Pancreas (tissue), 10 donors: ENCODE data around the gene BEST4. TPM values are rescaled to one million over a fixed set of nuclear protein-coding genes. Genes with fewer than 3 reads are reported as not detected.
"Not testable (repeated sequence)": the region's sequence is repeated elsewhere in the genome, so short reads cannot be mapped to it uniquely, and the experiment has no call there.

Source experiments
- ATAC-seq, 4 donors: fragments of 200-7000 bp; cut with Tn5 transposase; one replicate each; pipeline versions ENCODE4 v1.8.0 to v1.9.1; 2020; ENCODE audit warnings: mild to moderate bottlenecking in 4 of 4, moderate library complexity in 4 of 4
- DNase-seq, 6 donors: peaks; one replicate each; pipeline ENCODE4 v3.0.0-alpha.2; 2020
- FAIRE-seq: peaks from 2 replicates; lab custom pipeline; 2012; peaks lifted over from hg19 to GRCh38; lab: Jason Lieb, UNC
- H3K27ac ChIP-seq, 4 donors: fragments of 200-600 bp; sonication (generic); 1 replicate in 3 of 4; 2 replicates in 1 of 4; pipeline versions ENCODE4 v1.5.0 to v1.8.0; 2020
- H3K27me3 ChIP-seq, 4 donors: fragments of 200-600 bp; one replicate each; pipeline ENCODE4 v1.8.0; 2021
- H3K36me3 ChIP-seq, 3 donors: fragments of 200-600 bp; sonication (generic) in 1 of 3; one replicate each; pipeline versions ENCODE4 v1.5.0 to v1.8.0; 2020 to 2021
- H3K4me1 ChIP-seq, 3 donors: fragments of 200-600 bp; one replicate each; pipeline ENCODE4 v1.8.0; 2021
- H3K4me3 ChIP-seq, 4 donors: fragments of 200-600 bp; sonication (generic) in 2 of 4; one replicate each; pipeline versions ENCODE4 v1.5.0 to v1.8.0; 2020 to 2021
- H3K9me3 ChIP-seq, 4 donors: fragments of 200-600 bp; one replicate each; pipeline ENCODE4 v1.8.0; 2021
- WGBS, 2 donors: extraction: QIAGEN DNeasy Blood & Tissue Kit; methylation state at CpG; one replicate each; pipeline ENCODE4 v1.1.7; 2013; 5-methylcytosine and 5-hydroxymethylcytosine counted together
- intact Hi-C, 3 donors: fragments of 100-400 bp; cut with DNase I; formaldehyde crosslinking; loops; one replicate each; pipeline versions ENCODE4 v1.11.1 to v1.14.2; 2022
- polyA plus RNA-seq, 2 donors: library from polyadenylated mRNA; stranded (reverse); fragments of 200-250 nt; gene quantifications; one replicate each; pipeline ENCODE4 v1.2.3, GENCODE V29; 2013
- total RNA-seq, 6 donors: library from RNA; stranded (reverse); fragmentation: NEBNext Ultra II Directional in 4 of 6; extraction: Animal tissue kit (Norgen Biotek cat#: 25700) in 4 of 6; gene quantifications; one replicate each; pipeline versions ENCODE4 v1.2.1 to v1.2.4, GENCODE V29; 2021 to 2023
- TF ChIP-seq, protein P1 (sequence below), 4 donors: fragments of 200-600 bp; sonication (generic) in 3 of 4; IDR thresholded peaks; one replicate each; pipeline versions ENCODE4 v1.5.0 to v1.8.0; 2021; ENCODE audit warnings: antibody characterized with exemption in 4 of 4
- donor health status: healthy with polysubstance abuse.
- donor health status: DM: no; HTN: no; CAD: no; lungs with moderate emphysema.
- donor health status: DM: no; HTN: no; CAD: no.
- donor health status: control.
- donor health status: control.
- donor health status: Bipolar disorder and iron deficiency.
- donor health status: DM: yes; HTN: yes; CAD: no.
- donor health status: DM: no; HTN: no; CAD: no.
- donor health status: DM: no; HTN: no; CAD: no.
- donor health status: DM: yes; HTN: yes; CAD: no.

Gene BEST4
- total and polyA plus RNA-seq, 8 donors: 0.12 to 0.68 (median 0.36) TPM

DNA sequence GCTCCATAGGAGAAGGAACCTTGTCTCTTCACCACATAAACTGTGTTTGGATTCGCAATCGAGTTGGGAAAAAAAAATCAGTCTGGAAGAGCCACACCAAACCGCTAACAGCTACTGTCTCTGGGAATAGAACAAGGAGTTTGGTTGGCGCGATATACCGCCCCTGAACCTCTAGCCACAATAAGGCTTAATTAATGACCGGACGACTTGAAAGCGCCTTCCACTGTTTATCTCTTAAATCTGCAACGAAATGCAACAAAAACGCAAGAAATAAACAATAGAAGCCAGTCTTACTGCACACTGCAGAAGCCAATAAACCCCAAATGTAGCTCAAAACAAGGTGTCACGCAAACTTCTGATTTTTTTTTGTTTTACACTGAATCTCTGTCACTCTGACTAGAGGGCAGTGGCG, 31.2 kb upstream of the BEST4 start:
- FAIRE-seq: no peak

DNA sequence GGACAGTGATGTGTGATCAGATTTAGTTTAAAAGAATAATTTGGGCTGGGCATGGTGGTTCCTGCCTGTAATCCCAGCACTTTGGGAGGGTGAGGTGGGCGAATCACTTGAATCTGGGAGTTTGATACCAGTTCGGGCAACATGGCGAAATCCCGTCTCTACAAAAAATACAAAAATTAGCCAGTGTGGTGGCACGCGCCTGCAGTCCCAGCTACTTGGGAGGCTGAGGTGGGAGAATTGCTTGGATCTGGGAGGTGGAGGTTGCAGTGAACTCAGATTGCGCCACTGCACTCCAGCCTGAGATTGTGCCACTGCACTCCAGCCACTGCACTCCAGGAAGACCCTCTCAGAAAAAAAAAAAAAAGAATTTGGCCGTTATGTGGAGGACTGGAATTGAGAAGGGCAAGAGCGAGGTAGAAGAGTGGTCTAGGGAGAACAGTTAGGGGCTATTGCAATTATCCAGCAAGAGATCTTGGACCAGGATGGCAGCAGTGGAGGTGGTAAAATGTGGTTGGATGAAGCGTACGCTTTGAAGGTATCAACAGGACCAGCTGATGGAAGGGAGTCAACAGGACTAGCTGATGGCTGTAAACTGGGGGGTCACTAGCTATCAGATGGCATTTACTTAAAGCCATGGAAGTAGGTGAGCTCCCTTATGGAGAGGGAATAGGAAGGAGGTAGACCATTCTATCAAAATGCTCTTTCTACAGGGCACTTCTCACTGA, 30.0 kb upstream of the BEST4 start:
- FAIRE-seq (no peak), ATAC-seq (no peak)

More for the DNA sequence above, 31.2 kb upstream of the BEST4 start:
- WGBS, 2 donors: 0% methylated on average over 13 of the region's 13 CpGs
- no peaks in the 10 kb centered on the region for H3K36me3 ChIP-seq
- peak overlapping the region; percentile 89 to 99 (median 96) for H3K27ac ChIP-seq
- H3K4me3 ChIP-seq: peak overlapping the region in 2 of 4 donors; percentile 48 to 62
- intact Hi-C loops: no loop called here
- peaks cover 0 to 7% (median 0%) of the 10 kb centered on the region in 3 donors for H3K4me1 ChIP-seq
- DNase-seq (peak in 2 of 6 donors; percentile 6 to 16), ATAC-seq (peak; percentile 2 to 39 (median 14))
- H3K9me3 ChIP-seq: no peaks in the 10 kb centered on the region
- TF ChIP-seq, protein P1, sequence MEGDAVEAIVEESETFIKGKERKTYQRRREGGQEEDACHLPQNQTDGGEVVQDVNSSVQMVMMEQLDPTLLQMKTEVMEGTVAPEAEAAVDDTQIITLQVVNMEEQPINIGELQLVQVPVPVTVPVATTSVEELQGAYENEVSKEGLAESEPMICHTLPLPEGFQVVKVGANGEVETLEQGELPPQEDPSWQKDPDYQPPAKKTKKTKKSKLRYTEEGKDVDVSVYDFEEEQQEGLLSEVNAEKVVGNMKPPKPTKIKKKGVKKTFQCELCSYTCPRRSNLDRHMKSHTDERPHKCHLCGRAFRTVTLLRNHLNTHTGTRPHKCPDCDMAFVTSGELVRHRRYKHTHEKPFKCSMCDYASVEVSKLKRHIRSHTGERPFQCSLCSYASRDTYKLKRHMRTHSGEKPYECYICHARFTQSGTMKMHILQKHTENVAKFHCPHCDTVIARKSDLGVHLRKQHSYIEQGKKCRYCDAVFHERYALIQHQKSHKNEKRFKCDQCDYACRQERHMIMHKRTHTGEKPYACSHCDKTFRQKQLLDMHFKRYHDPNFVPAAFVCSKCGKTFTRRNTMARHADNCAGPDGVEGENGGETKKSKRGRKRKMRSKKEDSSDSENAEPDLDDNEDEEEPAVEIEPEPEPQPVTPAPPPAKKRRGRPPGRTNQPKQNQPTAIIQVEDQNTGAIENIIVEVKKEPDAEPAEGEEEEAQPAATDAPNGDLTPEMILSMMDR (IDR thresholded peaks at IDR 0.05): no peak
- no peaks in the 10 kb centered on the region for H3K27me3 ChIP-seq

DNA sequence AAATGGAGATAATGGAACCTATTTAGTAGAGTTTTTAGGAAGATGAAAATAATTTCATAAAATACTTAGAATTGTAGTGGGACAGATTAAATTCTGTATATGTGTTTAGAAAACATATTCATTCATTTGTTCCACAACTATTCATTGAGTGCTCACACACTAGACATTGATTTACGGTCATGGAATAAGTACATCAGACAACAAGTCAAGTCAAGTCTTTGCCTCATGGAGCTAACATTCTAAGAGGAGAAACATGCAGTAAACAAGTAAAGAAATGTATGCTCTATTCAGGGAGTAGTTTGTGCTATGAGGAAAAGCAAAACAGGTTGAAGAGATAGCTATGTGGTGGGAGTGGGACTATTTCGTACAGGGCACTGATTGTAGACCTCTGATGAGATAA, 29.3 kb upstream of the BEST4 start:
- FAIRE-seq (no peak), DNase-seq (no peak), ATAC-seq (no peak)
- 79 to 81% methylated on average over 2 of the region's 2 CpGs for WGBS, 2 donors
- TF ChIP-seq, protein P1 (IDR thresholded peaks at IDR 0.05): no peak
- intact Hi-C loops: no loop called here
- peaks cover 0 to 12% (median 0%) of the 10 kb centered on the region in 3 donors for H3K4me1 ChIP-seq
- H3K27ac ChIP-seq: no peak overlapping the region
- no peaks in the 10 kb centered on the region for H3K36me3 ChIP-seq
- H3K9me3 ChIP-seq: no peaks in the 10 kb centered on the region
- no peak overlapping the region for H3K4me3 ChIP-seq
- H3K27me3 ChIP-seq: no peaks in the 10 kb centered on the region

More for the DNA sequence above, 30.0 kb upstream of the BEST4 start:
- Histone ChIP-seq H3K27me3 (no peaks in the 10 kb centered on the region), H3K4me1 (peaks cover 0 to 12% (median 0%) of the 10 kb centered on the region in 3 donors), H3K36me3 (no peaks in the 10 kb centered on the region), H3K27ac (no peak overlapping the region), H3K4me3 (no peak overlapping the region), H3K9me3 (no peaks in the 10 kb centered on the region)
- peak in 4 of 6 donors; percentile 6 to 14 (median 11) for DNase-seq
- TF ChIP-seq, protein P1 (IDR thresholded peaks at IDR 0.05): no peak
- intact Hi-C loops: no loop called here
- 89 to 96% methylated on average over 11 of the region's 11 CpGs for WGBS, 2 donors

DNA sequence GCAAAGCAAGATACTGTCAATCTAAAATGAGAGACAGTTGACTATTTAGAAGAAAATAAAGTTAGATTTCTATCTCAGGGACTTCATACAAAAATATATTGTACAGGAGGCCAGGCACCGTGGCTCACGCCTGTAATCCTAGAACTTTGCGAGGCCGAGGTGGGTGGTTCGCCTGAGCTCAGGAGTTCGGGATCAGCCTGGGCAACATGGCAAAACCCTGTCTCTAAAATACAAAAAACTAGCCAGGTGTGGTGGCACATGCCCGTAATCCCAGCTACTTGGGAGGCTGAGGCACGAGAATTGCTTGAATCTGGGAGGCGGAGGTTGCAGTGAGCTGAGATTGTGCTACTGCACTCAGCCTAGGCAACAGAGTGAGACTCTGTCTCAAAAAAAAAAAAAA, 28.0 kb upstream of the BEST4 start:
- H3K27ac ChIP-seq, ATAC-seq, FAIRE-seq, H3K9me3 ChIP-seq, H3K36me3 ChIP-seq, H3K4me3 ChIP-seq, H3K27me3 ChIP-seq, intact Hi-C loops: not testable (repeated sequence)
- peaks cover 0 to 12% (median 0%) of the 10 kb centered on the region in 3 donors for H3K4me1 ChIP-seq
- WGBS, 2 donors: 83 to 94% methylated on average over 9 of the region's 9 CpGs
- DNase-seq: peak in 2 of 6 donors; percentile 5 to 9

DNA sequence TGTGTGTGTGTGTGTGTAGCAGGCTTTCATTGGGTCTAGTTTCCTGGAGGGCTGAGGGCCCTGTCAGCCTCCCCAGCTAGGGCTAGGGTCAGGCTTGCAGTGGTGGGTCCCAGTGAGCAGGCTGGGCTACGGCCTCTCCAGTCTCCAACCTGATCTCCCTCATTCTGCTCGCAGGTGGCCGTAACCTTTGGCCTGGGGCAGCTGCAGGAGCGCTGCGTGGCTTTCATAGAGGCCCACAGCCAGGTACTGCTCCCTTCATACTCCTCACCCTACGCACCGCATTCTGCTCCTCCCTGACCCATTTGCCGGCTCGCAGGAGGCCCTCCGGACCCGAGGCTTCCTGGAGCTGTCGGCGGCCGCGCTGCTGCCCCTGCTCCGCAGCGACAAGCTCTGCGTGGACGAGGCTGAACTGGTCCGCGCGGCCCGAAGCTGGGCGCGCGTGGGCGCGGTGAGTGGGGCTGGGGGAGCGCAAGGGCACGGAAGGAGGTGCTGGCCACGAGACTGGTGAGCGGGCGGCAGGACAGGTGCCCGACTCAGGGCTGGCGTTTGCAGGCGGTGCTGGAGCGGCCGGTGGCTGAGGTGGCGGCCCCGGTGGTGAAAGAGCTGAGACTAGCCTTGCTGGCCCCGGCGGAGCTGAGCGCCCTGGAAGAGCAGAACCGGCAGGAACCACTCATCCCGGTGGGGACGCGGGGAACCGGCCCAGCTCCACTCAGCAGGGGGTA, 25.0 kb upstream of the BEST4 start:
- no peak for FAIRE-seq
- 47 to 51% methylated on average over 48 of the region's 48 CpGs for WGBS, 2 donors
- H3K4me1 ChIP-seq: peaks cover 22 to 41% (median 25%) of the 10 kb centered on the region in 3 donors

More for the DNA sequence above, 25.0 kb upstream of the BEST4 start:
- DNase-seq: peak; percentile 30 to 81 (median 56)
- H3K27me3 ChIP-seq: no peaks in the 10 kb centered on the region
- TF ChIP-seq, protein P1 (IDR thresholded peaks at IDR 0.05): no peak
- H3K4me3 ChIP-seq: peak overlapping the region; percentile 23 to 52 (median 42)
- ATAC-seq: peak; percentile 16 to 39 (median 25)
- peak overlapping the region in 3 of 4 donors; percentile 40 to 83 (median 77) for H3K27ac ChIP-seq
- intact Hi-C loops: no loop called here
- H3K9me3 ChIP-seq: no peaks in the 10 kb centered on the region
- no peaks in the 10 kb centered on the region for H3K36me3 ChIP-seq
